GM19043 (cell line): ENCODE data around the gene DEPDC4.
A peak's percentile ranks its signal among the peaks of the same experiment; 100 is the strongest.

Source experiments
- ATAC-seq: cut with Tn5 transposase; IDR thresholded peaks from one replicate; pipeline ENCODE4 v1.9.1; 2021; ENCODE audit warnings: low read depth; ENCODE audit not compliant: unreplicated experiment

Gene DEPDC4

DNA sequence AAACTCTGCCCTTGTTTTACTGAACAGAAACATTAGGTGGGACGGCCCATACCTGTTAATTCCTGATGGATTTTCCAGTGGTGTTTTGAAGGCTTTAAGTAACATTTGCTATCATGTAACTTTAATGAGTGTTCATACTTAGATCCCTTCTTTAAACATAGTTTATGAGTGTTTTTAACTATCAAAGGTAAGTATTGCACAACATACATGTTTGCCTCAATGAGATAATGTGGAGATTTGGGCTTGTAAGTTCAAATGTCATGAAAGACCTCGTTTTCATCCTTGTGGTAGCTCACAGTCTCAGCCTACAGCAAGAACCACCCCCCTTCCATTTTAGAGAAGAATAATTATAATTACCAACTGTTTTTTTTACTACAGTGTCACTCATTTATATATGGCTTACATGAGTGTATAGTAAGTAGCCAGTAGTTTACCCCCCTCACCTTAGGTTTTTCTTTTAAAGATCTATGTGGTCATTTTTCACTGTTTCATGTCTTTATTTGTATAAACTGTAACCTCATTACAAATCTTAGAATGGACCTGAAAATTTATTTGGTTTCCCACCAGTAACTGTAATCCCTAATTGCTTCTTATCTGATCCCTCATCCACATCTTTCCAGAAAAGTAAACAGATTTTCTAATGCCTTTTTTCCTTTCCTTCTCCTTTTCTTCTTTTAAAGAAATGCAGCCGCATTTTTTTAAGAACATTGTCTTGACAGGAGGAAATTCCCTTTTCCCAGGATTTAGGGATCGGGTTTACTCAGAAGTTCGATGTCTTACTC, 47.4 kb downstream of the DEPDC4 start:
- ATAC-seq: no peak

GRCh38 chr12:100216337-100216736, 50.5 kb downstream of the DEPDC4 start:
- ATAC-seq: no peak

DNA sequence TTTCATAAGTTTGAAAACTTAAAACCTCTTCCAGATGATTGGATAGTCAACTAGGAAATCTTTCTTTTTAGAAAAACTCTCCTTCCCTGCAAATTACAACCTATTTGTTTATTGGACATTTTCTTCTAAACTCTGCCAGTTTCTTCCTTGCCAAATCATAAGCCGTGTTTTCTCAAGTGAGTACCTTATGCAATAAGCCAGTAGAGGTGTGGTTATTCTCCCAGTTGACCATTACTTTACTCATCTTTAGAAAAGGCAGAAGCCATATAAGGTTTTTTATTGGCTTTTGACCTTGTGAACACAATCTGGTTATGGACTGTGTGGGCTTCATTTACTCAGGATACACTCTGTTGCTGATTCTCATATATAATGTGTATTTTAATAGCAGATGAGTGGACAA, 51.7 kb downstream of the DEPDC4 start:
- ATAC-seq: no peak

- ATAC-seq: no peak
Measured at GRCh38 chr12:100214518-100214917, 52.4 kb downstream of the DEPDC4 start.

GRCh38 chr12:100213016-100213891, 53.6 kb downstream of the DEPDC4 start:
- ATAC-seq: no peak

DNA sequence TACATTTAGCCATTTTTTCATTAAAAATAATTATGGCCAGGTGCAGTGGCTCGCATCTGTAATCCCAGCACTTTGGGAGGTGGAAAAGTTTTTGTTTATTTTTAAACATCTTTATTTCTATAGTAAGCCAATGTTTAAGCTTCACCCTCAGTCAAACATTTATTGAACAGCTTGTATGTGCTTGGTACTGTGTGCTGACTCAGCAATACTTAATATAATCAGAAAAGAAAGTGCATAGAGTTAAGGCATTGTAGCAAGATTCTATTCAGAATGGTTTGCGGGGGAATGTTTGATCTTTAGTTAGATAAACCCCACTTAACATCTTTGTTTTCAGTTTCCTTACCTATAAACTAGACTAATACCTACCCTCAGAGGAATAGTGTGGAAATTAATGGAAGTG, 55.2 kb downstream of the DEPDC4 start:
- ATAC-seq: no peak

DNA sequence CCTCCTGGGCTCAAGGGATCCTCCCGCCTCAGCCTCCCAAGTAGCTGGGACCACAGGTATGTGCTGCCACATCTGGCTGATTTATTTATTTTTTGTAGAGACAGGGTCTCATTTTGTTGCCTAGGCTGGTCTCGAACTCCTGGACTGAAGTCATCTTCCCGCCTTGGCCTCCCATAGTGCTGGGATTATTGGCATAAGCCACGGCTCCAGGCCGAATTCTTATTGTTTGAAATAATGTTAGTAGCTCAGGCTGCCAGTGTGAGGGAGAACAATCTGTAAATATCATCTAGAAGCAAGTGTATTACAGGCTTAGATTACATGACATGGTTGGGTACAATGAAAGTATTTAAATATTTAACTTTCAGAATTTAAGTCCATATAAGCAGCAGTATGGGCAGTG, 58.0 kb downstream of the DEPDC4 start:
- no peak for ATAC-seq

GRCh38 chr12:100207311-100207710, 59.6 kb downstream of the DEPDC4 start:
- no peak for ATAC-seq

DNA sequence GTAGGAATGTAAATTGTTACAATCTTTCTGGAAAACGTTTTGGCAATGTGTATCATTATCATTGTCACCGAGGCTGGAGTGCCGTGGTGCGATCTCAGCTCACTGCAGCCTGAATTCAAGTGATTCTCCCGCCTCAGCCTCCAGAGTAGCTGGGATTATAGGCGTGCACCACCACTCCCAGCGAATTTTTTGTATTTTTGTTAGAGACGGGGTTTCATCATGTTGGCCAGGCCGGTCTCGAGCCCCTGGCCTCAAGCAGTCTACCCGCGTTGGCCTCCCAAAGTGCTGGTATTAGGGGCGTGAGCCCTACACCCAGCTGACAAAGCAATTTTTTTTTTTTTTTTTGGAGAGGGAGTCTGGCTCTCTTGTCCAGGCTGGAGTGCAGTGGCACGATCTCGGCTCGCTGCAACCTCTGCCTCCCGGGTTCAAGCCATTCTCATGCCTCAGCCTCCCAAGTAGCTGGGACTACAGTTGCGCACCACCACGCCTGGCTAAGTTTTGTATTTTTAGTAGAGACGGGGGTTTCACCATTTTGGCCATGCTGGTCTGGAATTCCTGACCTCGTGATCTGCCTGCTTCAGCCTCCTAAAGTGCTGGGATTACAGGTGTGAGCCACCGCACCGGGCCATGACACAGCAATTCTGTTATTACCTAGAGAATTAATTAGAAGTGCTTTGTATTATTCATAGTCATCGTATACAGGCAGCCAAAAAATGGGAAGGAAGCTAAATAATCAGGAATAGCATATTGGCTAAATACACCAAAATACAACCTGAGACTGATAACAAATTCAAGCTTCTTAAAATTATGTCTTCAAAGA, 65.1 kb downstream of the DEPDC4 start:
- no peak for ATAC-seq

- peak; percentile 91 for ATAC-seq
Measured at GRCh38 chr12:100200463-100201181, 66.3 kb downstream of the DEPDC4 start, which contains the start of gene ACTR6. ACTR6 (plus strand) TSS chr12:100200815; CDS start chr12:100200852, 37 bp downstream.

GRCh38 chr12:100199347-100200149, 67.3 kb downstream of the DEPDC4 start:
- peak; percentile 63 for ATAC-seq

GRCh38 chr12:100199023-100199346, 67.9 kb downstream of the DEPDC4 start:
- ATAC-seq: no peak

DNA sequence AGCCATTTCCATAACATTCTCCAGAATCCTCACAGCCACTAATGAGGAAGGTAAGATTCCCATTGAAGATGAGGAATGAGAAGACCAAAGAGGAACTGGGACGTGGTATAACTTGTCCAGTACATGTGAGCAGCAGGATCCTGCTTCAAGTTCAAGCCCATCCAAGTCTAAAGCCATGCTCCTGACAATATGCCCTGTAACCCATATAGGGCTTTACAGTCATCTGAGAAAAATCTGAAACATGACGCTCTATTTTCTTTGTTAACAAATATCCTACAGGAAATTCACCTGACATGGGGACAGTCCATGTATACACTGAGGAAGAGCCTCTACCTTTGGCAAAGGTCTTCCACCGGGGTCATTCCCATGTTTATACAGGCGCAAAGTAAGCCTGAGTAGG, 69.4 kb downstream of the DEPDC4 start:
- no peak for ATAC-seq

DNA sequence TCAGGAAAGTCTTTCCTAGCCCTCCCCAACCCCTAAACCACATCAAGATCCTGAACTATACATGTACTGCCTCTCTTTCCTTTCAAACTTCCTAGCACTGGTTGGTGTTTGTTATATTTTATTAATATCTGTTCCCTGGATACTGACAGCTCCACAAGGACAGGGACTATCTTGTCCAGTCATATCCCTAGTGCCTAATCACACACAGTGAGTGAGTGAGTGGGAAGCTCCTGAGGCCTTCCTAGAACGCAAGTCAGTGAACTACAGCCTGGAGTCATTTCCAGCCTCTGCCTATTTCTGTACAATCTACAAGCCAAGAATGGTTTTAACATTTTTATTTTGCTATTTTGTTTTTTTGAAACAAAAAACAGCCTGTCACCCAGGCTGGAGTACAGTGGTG, 73.8 kb downstream of the DEPDC4 start:
- no peak for ATAC-seq
